Muscle layer of colon (tissue), 2 donors: ENCODE data around the gene MT1X.
"Not testable (repeated sequence)": the region's sequence is repeated elsewhere in the genome, so short reads cannot be mapped to it uniquely, and the experiment has no call there.

Experiments
- H3K27ac ChIP-seq: one replicate; pipeline ENCODE4 v1.7.0; 2013; ENCODE audit warnings: low read depth, mild to moderate bottlenecking, low read length, moderate library complexity
- H3K27me3 ChIP-seq, 2 donors: one replicate each; pipeline ENCODE4 v1.7.0; 2013; ENCODE audit warnings: low read length in 2 of 2, mild to moderate bottlenecking in 2 of 2; ENCODE audit not compliant: insufficient read depth in 2 of 2, control insufficient read depth in 1 of 2
- H3K36me3 ChIP-seq: one replicate; pipeline ENCODE4 v1.7.0; 2013; ENCODE audit warnings: mild to moderate bottlenecking, low read length; ENCODE audit not compliant: insufficient read depth
- H3K4me1 ChIP-seq: one replicate; pipeline ENCODE4 v1.7.0; 2013; ENCODE audit warnings: mild to moderate bottlenecking, low read length; ENCODE audit not compliant: insufficient read depth
- H3K4me3 ChIP-seq, 2 donors: one replicate each; pipeline ENCODE4 v1.7.0; 2013; ENCODE audit warnings: low read length in 2 of 2, low read depth in 1 of 2, mild to moderate bottlenecking in 1 of 2, moderate library complexity in 1 of 2
- H3K9ac ChIP-seq: one replicate; pipeline ENCODE4 v1.7.0; 2013; ENCODE audit warnings: low read length
- H3K9me3 ChIP-seq: one replicate; pipeline ENCODE4 v1.7.0; 2013; ENCODE audit warnings: mild to moderate bottlenecking, low read length
- donor health status: abdominal sarcoma.
- donor health status: Adenocarcinoma of cecum.

Gene MT1X

GRCh38 chr16:56701534-56701933, 19.3 kb downstream of the MT1X start:
- Histone ChIP-seq H3K27ac (no peak overlapping the region), H3K27me3 (no peaks in the 10 kb centered on the region), H3K9me3 (no peaks in the 10 kb centered on the region), H3K4me1 (peaks cover 4% of the 10 kb centered on the region), H3K36me3 (no peaks in the 10 kb centered on the region), H3K9ac (no peak overlapping the region), H3K4me3 (no peak overlapping the region)

- Histone ChIP-seq H3K27ac (no peak overlapping the region), H3K27me3 (no peaks in the 10 kb centered on the region), H3K9ac (no peak overlapping the region), H3K4me3 (no peak overlapping the region), H3K36me3 (no peaks in the 10 kb centered on the region), H3K4me1 (peaks cover 4% of the 10 kb centered on the region), H3K9me3 (no peaks in the 10 kb centered on the region)
Observed at GRCh38 chr16:56702836-56703235, 20.6 kb downstream of the MT1X start.

GRCh38 chr16:56708525-56709442, 26.5 kb downstream of the MT1X start:
- Histone ChIP-seq H3K9me3 (no peaks in the 10 kb centered on the region), H3K4me3 (no peak overlapping the region), H3K9ac (no peak overlapping the region), H3K4me1 (no peaks in the 10 kb centered on the region), H3K36me3 (no peaks in the 10 kb centered on the region), H3K27ac (no peak overlapping the region), H3K27me3 (no peaks in the 10 kb centered on the region)

GRCh38 chr16:56709443-56710040, 27.3 kb downstream of the MT1X start:
- H3K27ac ChIP-seq: no peak overlapping the region
- no peaks in the 10 kb centered on the region for H3K36me3 ChIP-seq
- H3K9me3 ChIP-seq: no peaks in the 10 kb centered on the region
- H3K4me1 ChIP-seq: no peaks in the 10 kb centered on the region
- no peaks in the 10 kb centered on the region for H3K27me3 ChIP-seq
- no peak overlapping the region for H3K9ac ChIP-seq
- H3K4me3 ChIP-seq: no peak overlapping the region

GRCh38 chr16:56710181-56710737, 28.0 kb downstream of the MT1X start:
- Histone ChIP-seq H3K9ac (no peak overlapping the region), H3K27me3 (no peaks in the 10 kb centered on the region), H3K9me3 (no peaks in the 10 kb centered on the region), H3K36me3 (no peaks in the 10 kb centered on the region), H3K4me3 (no peak overlapping the region), H3K4me1 (no peaks in the 10 kb centered on the region), H3K27ac (no peak overlapping the region)

GRCh38 chr16:56711862-56712261, 29.6 kb downstream of the MT1X start:
- Histone ChIP-seq H3K27ac (no peak overlapping the region), H3K4me3 (no peak overlapping the region), H3K9me3 (no peaks in the 10 kb centered on the region), H3K36me3 (no peaks in the 10 kb centered on the region), H3K27me3 (no peaks in the 10 kb centered on the region), H3K4me1 (no peaks in the 10 kb centered on the region), H3K9ac (no peak overlapping the region)

GRCh38 chr16:56713794-56714193, 31.5 kb downstream of the MT1X start:
- Histone ChIP-seq H3K27me3 (no peaks in the 10 kb centered on the region), H3K4me1 (no peaks in the 10 kb centered on the region), H3K27ac (no peak overlapping the region), H3K9me3 (no peaks in the 10 kb centered on the region), H3K36me3 (no peaks in the 10 kb centered on the region), H3K4me3 (no peak overlapping the region), H3K9ac (no peak overlapping the region)

- Histone ChIP-seq H3K4me1 (no peaks in the 10 kb centered on the region), H3K27ac (no peak overlapping the region), H3K9me3 (no peaks in the 10 kb centered on the region), H3K27me3 (no peaks in the 10 kb centered on the region), H3K9ac (no peak overlapping the region), H3K36me3 (no peaks in the 10 kb centered on the region), H3K4me3 (no peak overlapping the region)
Observed at GRCh38 chr16:56715126-56715525, 32.9 kb downstream of the MT1X start.

- Histone ChIP-seq H3K9ac (no peak overlapping the region), H3K27me3 (no peaks in the 10 kb centered on the region), H3K4me3 (no peak overlapping the region), H3K27ac (no peak overlapping the region), H3K4me1 (no peaks in the 10 kb centered on the region), H3K9me3 (no peaks in the 10 kb centered on the region), H3K36me3 (no peaks in the 10 kb centered on the region)
Observed at GRCh38 chr16:56716761-56717160, 34.5 kb downstream of the MT1X start.

GRCh38 chr16:56717532-56717931, 35.3 kb downstream of the MT1X start:
- not testable (repeated sequence) for H3K9me3 ChIP-seq, H3K27me3 ChIP-seq, H3K4me3 ChIP-seq, H3K9ac ChIP-seq, H3K4me1 ChIP-seq, H3K36me3 ChIP-seq, H3K27ac ChIP-seq

- Histone ChIP-seq H3K27me3 (no peaks in the 10 kb centered on the region), H3K4me3 (no peak overlapping the region), H3K36me3 (no peaks in the 10 kb centered on the region), H3K9me3 (no peaks in the 10 kb centered on the region), H3K9ac (no peak overlapping the region), H3K4me1 (no peaks in the 10 kb centered on the region), H3K27ac (no peak overlapping the region)
Observed at GRCh38 chr16:56722200-56722842, 40.1 kb downstream of the MT1X start.
